Psoas muscle (tissue), 8 donors: ENCODE results near the gene FAM204A. TPM values are rescaled to one million over a fixed set of nuclear protein-coding genes. Genes with fewer than 3 reads are reported as not detected.

Experiments
- ATAC-seq, 4 donors: fragments of 200-7000 bp; cut with Tn5 transposase; one replicate each; pipeline ENCODE4 v1.9.1; 2020; ENCODE audit warnings: moderate library complexity in 3 of 4, mild to moderate bottlenecking in 2 of 4
- DNase-seq, 2 donors: peaks; one replicate each; pipeline ENCODE4 v3.0.0-alpha.2; 2020
- H3K27ac ChIP-seq: fragments of 200-600 bp; one replicate; pipeline ENCODE4 v1.8.0; 2022
- H3K27me3 ChIP-seq, 3 donors: fragments of 200-600 bp in 1 of 3; one replicate each; pipeline versions ENCODE4 v1.6.1 to v1.8.0; 2013 to 2022; ENCODE audit warnings: low read length in 2 of 3, mild to moderate bottlenecking in 2 of 3, moderate library complexity in 1 of 3; ENCODE audit not compliant: insufficient read depth in 3 of 3
- H3K36me3 ChIP-seq, 2 donors: fragments of 200-600 bp in 1 of 2; one replicate each; pipeline versions ENCODE4 v1.6.1 to v1.8.0; 2013 to 2022; ENCODE audit warnings: low read depth in 1 of 2, mild to moderate bottlenecking in 1 of 2, moderate library complexity in 1 of 2; ENCODE audit not compliant: insufficient read depth in 1 of 2
- H3K4me1 ChIP-seq: fragments of 200-600 bp; one replicate; pipeline ENCODE4 v1.8.0; 2022
- H3K4me3 ChIP-seq: fragments of 200-600 bp; one replicate; pipeline ENCODE4 v1.8.0; 2022; ENCODE audit warnings: mild to moderate bottlenecking
- H3K9me3 ChIP-seq: fragments of 200-600 bp; one replicate; pipeline ENCODE4 v1.8.0; 2022
- WGBS, 3 donors: extraction: QIAGEN DNeasy Blood & Tissue Kit; methylation state at CpG; one replicate each; pipeline versions ENCODE4 v1.1.6 to v1.1.7; 2013; 5-methylcytosine and 5-hydroxymethylcytosine counted together
- intact Hi-C, 2 donors: fragments of 100-400 bp; cut with DNase I; formaldehyde crosslinking; loops; one replicate each; pipeline versions ENCODE4 v1.11.0 to v1.14.2; 2022
- polyA plus RNA-seq, 3 donors: library from polyadenylated mRNA; stranded (reverse); fragments of 200-250 nt; gene quantifications; one replicate each; pipeline ENCODE4 v1.2.3, GENCODE V29; 2013
- total RNA-seq, 4 donors: library from RNA; stranded (reverse); fragmentation: NEBNext Ultra II Directional in 2 of 4; extraction: Animal tissue kit (Norgen Biotek cat#: 25700) in 2 of 4; gene quantifications; one replicate each; pipeline versions ENCODE4 v1.2.1 to v1.2.4, GENCODE V29; 2021 to 2023
- TF ChIP-seq, protein P1 (sequence below): fragments of 200-600 bp; IDR thresholded peaks from one replicate; pipeline ENCODE4 v1.8.0; 2022; ENCODE audit warnings: antibody characterized with exemption
- donor health status: healthy with polysubstance abuse.
- donor health status: DM: no; HTN: no; CAD: no; lungs with moderate emphysema.
- donor health status: Bipolar disorder and iron deficiency.
- donor health status: healthy.
- donor health status: DM: yes; HTN: yes; CAD: no.
- donor health status: DM: no; HTN: no; CAD: no.
- donor health status: DM: no; HTN: no; CAD: no.
- donor health status: DM: yes; HTN: yes; CAD: no.

Gene FAM204A
- total and polyA plus RNA-seq, 7 donors = 30.0 to 127 (median 60.8) TPM

- no peak overlapping the region for H3K27ac ChIP-seq
- H3K4me3 ChIP-seq = no peak overlapping the region
- WGBS, 3 donors = 84 to 88% (median 87%) methylated on average over 3 of the region's 3 CpGs
- no peaks in the 10 kb centered on the region for H3K9me3 ChIP-seq
- TF ChIP-seq, protein P1, sequence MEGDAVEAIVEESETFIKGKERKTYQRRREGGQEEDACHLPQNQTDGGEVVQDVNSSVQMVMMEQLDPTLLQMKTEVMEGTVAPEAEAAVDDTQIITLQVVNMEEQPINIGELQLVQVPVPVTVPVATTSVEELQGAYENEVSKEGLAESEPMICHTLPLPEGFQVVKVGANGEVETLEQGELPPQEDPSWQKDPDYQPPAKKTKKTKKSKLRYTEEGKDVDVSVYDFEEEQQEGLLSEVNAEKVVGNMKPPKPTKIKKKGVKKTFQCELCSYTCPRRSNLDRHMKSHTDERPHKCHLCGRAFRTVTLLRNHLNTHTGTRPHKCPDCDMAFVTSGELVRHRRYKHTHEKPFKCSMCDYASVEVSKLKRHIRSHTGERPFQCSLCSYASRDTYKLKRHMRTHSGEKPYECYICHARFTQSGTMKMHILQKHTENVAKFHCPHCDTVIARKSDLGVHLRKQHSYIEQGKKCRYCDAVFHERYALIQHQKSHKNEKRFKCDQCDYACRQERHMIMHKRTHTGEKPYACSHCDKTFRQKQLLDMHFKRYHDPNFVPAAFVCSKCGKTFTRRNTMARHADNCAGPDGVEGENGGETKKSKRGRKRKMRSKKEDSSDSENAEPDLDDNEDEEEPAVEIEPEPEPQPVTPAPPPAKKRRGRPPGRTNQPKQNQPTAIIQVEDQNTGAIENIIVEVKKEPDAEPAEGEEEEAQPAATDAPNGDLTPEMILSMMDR = no peak
- H3K36me3 ChIP-seq = no peaks in the 10 kb centered on the region
- no peak for DNase-seq
- no peaks in the 10 kb centered on the region for H3K27me3 ChIP-seq
- ATAC-seq = no peak
- peaks cover 28% of the 10 kb centered on the region for H3K4me1 ChIP-seq
- intact Hi-C loops = loop anchor here in 1 of 2 donors (5.0 kb wide), 1 partner anchor 296 kb away; the partner anchor contains the start of gene RAB11FIP2
Observed at GRCh38 chr10:118343549-118343948, 1.4 kb upstream of the FAM204A start.

GRCh38 chr10:118343115-118343514 is 991 bp upstream of the FAM204A start:
- intact Hi-C loops = loop anchor here in 1 of 2 donors (5.0 kb wide), 1 partner anchor 296 kb away; the partner anchor contains the start of gene RAB11FIP2
- ATAC-seq (no peak), DNase-seq (no peak)
- TF ChIP-seq, protein P1 = no peak
- H3K27me3 ChIP-seq = no peaks in the 10 kb centered on the region
- H3K4me3 ChIP-seq = no peak overlapping the region
- WGBS, 3 donors = 92 to 98% (median 96%) methylated on average over 5 of the region's 5 CpGs
- no peaks in the 10 kb centered on the region for H3K36me3 ChIP-seq
- no peaks in the 10 kb centered on the region for H3K9me3 ChIP-seq
- H3K4me1 ChIP-seq = peaks cover 31% of the 10 kb centered on the region
- no peak overlapping the region for H3K27ac ChIP-seq

DNA sequence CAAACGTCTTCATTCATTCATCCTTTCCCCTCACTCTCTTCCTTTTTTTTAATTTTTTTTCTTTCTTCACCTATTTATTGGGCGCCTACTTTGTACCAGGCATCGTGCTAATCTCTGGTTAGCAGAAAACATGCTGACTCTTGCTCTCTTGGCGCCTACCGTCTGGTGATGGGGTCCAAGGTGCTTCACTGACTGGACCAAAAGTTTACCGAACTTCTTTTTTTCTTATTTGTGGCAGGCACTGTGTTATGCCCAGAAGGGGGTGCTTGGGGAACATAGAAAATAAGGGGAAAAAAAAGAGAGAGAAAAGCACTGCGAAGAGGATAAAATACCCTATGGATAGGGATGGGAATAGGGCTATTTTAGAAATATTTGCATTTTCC is 505 bp upstream of the FAM204A start:
- intact Hi-C loops = loop anchor here in 1 of 2 donors (5.0 kb wide), 1 partner anchor 295 kb away; the partner anchor contains the start of gene RAB11FIP2
- H3K9me3 ChIP-seq = no peaks in the 10 kb centered on the region
- no peaks in the 10 kb centered on the region for H3K27me3 ChIP-seq
- H3K36me3 ChIP-seq = no peaks in the 10 kb centered on the region
- DNase-seq (no peak), ATAC-seq (peak in 1 of 4 donors; percentile 2)
- WGBS, 3 donors = 41 to 46% (median 45%) methylated on average over 7 of the region's 7 CpGs
- peak overlapping the region; percentile 78 for H3K4me3 ChIP-seq
- H3K27ac ChIP-seq = peak overlapping the region; percentile 88
- TF ChIP-seq, protein P1 = no peak
- H3K4me1 ChIP-seq = peaks cover 36% of the 10 kb centered on the region

DNA sequence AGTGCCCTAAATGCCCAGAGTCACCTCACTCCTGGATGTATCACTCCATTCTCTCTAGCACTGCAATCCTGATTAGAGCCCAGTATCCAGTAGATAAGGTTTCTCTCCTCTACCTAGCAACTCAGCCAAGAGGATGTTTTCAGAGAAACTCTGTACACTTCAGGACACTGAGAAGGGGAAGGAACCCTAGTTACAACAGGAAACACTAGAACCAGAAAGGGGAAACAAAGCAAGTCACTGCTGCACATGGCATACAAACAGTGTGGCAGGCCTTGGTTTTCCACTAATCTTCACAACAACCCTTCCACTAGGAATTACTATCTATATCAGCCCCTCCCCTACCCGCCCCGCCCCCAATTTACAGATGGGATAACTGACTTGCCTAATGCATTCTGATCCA is 1.6 kb downstream of the FAM204A start:
- Histone ChIP-seq H3K4me3 (peak overlapping the region; percentile 78), H3K27me3 (no peaks in the 10 kb centered on the region), H3K36me3 (peaks cover 4 to 18% of the 10 kb centered on the region in 2 donors), H3K9me3 (no peaks in the 10 kb centered on the region), H3K27ac (peak overlapping the region; percentile 87), H3K4me1 (peaks cover 44% of the 10 kb centered on the region)
- 84 to 96% (median 94%) methylated on average over 2 of the region's 2 CpGs for WGBS, 3 donors
- TF ChIP-seq, protein P1 = no peak
- intact Hi-C loops = loop anchor here in 1 of 2 donors (5.0 kb wide), 1 partner anchor 293 kb away; the partner anchor contains the start of gene RAB11FIP2
- ATAC-seq = no peak
- no peak for DNase-seq

- H3K27ac ChIP-seq = peak overlapping the region; percentile 87
- H3K36me3 ChIP-seq = peaks cover 7 to 32% of the 10 kb centered on the region in 2 donors
- TF ChIP-seq, protein P1 = no peak
- H3K9me3 ChIP-seq = no peaks in the 10 kb centered on the region
- no peaks in the 10 kb centered on the region for H3K27me3 ChIP-seq
- peak in 1 of 2 donors; percentile 39 for DNase-seq
- ATAC-seq = peak; percentile 85 to 89 (median 86)
- 27 to 41% (median 37%) methylated on average over 3 of the region's 3 CpGs for WGBS, 3 donors
- peak overlapping the region; percentile 44 for H3K4me3 ChIP-seq
- H3K4me1 ChIP-seq = peaks cover 44% of the 10 kb centered on the region
- intact Hi-C loops = no loop called here
Observed at GRCh38 chr10:118339111-118339510, 3.0 kb downstream of the FAM204A start.
